ENCODE results near the gene NAA15. TPM values are rescaled to one million over a fixed set of nuclear protein-coding genes. Genes with fewer than 3 reads are reported as not detected.

Gene NAA15
- total and polyA plus RNA-seq, 2 experiments from 2014 or later, result 29.2 to 32.8 TPM

GRCh38 chr4:139333046-139333445 lies 31.7 kb downstream of the NAA15 start:
- WGBS, 2 experiments (ENCODE audit: low coverage in 1 of 2, low lambda C conversion rate in 2 of 2, missing lambda C conversion rate in 2 of 2), result 96 to 98% methylated on average over 2 of the region's 2 CpGs
- Histone ChIP-seq H3K4me2 (ENCODE audit: unreplicated experiment) (no peak overlapping the region), H3K27ac (no peak overlapping the region), H2AFZ (no peak overlapping the region), H3K9ac (no peak overlapping the region), H3K4me1 (ENCODE audit: insufficient read depth) (peaks cover 6% of the 10 kb centered on the region; the same call in 1 of the 2 replicates), H3K9me3 (ENCODE audit: low read depth) (no peaks in the 10 kb centered on the region), H4K20me1 (ENCODE audit: insufficient read depth) (0 out of 2 replicates have a peak, but pooled peaks cover 7% of the 10 kb centered on the region), H3K9me2 (ENCODE audit: insufficient read depth) (no peaks in the 10 kb centered on the region), H3K27me3 (replicated peaks; ENCODE audit: insufficient read depth) (no peaks in the 10 kb centered on the region), H3K4me3 (no peak overlapping the region), H3K79me2 (ENCODE audit: insufficient read depth) (peaks cover 97% of the 10 kb centered on the region), H3F3A (ENCODE audit: insufficient read depth) (peaks cover 14% of the 10 kb centered on the region; the same call in 1 of the 2 replicates), H3K36me3 (ENCODE audit: low read depth) (peaks cover 17% of the 10 kb centered on the region; the same call in 1 of the 2 replicates)
- in situ Hi-C loops (cut with MboI), result no loop called here
- no peak for TF ChIP-seq EZH2phosphoT487 (IDR thresholded peaks at IDR 0.05; ENCODE audit: insufficient read depth, low read depth)
- TF ChIP-seq EZH2 (IDR thresholded peaks at IDR 0.05; ENCODE audit: insufficient read depth, poor library complexity, severe bottlenecking), result no peak
- DNase-seq, result no peak

GRCh38 chr4:139337612-139338011 lies 36.3 kb downstream of the NAA15 start:
- Histone ChIP-seq H2AFZ (no peak overlapping the region), H3K36me3 (ENCODE audit: low read depth) (peaks cover 29% of the 10 kb centered on the region), H3K79me2 (ENCODE audit: insufficient read depth) (peaks cover 96% of the 10 kb centered on the region), H3K9me3 (ENCODE audit: low read depth) (no peaks in the 10 kb centered on the region), H3K4me2 (ENCODE audit: unreplicated experiment) (no peak overlapping the region), H3K4me1 (ENCODE audit: insufficient read depth) (no peaks in the 10 kb centered on the region), H3K27ac (no peak overlapping the region), H3K4me3 (no peak overlapping the region), H3K9me2 (ENCODE audit: insufficient read depth) (no peaks in the 10 kb centered on the region), H3K9ac (no peak overlapping the region), H3F3A (ENCODE audit: insufficient read depth) (peaks cover 5% of the 10 kb centered on the region; the same call in 1 of the 2 replicates), H3K27me3 (replicated peaks; ENCODE audit: insufficient read depth) (no peaks in the 10 kb centered on the region), H4K20me1 (ENCODE audit: insufficient read depth) (0 out of 2 replicates have a peak, but pooled peaks cover 7% of the 10 kb centered on the region)
- TF ChIP-seq EZH2phosphoT487 (IDR thresholded peaks at IDR 0.05; ENCODE audit: insufficient read depth, low read depth) (no peak), EZH2 (IDR thresholded peaks at IDR 0.05; ENCODE audit: insufficient read depth, poor library complexity, severe bottlenecking) (no peak)
- no peak for DNase-seq
- in situ Hi-C loops (cut with MboI), result no loop called here

- Histone ChIP-seq H3K4me3 (no peak overlapping the region), H3K79me2 (ENCODE audit: insufficient read depth) (peaks cover 46% of the 10 kb centered on the region), H3K9me3 (ENCODE audit: low read depth) (no peaks in the 10 kb centered on the region), H3K27ac (no peak overlapping the region), H4K20me1 (ENCODE audit: insufficient read depth) (no peaks in the 10 kb centered on the region), H3K36me3 (ENCODE audit: low read depth) (peaks cover 60% of the 10 kb centered on the region), H2AFZ (no peak overlapping the region), H3K9me2 (ENCODE audit: insufficient read depth) (no peaks in the 10 kb centered on the region), H3K9ac (no peak overlapping the region), H3F3A (ENCODE audit: insufficient read depth) (peaks cover 13% of the 10 kb centered on the region), H3K4me2 (ENCODE audit: unreplicated experiment) (no peak overlapping the region), H3K27me3 (replicated peaks; ENCODE audit: insufficient read depth) (no peaks in the 10 kb centered on the region), H3K4me1 (ENCODE audit: insufficient read depth) (no peaks in the 10 kb centered on the region)
- WGBS, 2 experiments (ENCODE audit: low coverage in 1 of 2, low lambda C conversion rate in 2 of 2, missing lambda C conversion rate in 2 of 2), result 97 to 98% methylated on average over 1 of the region's 1 CpG
- no peak for DNase-seq
- in situ Hi-C loops (cut with MboI), result no loop called here
- no peak for TF ChIP-seq EZH2 (IDR thresholded peaks at IDR 0.05; ENCODE audit: insufficient read depth, poor library complexity, severe bottlenecking)
- no peak for TF ChIP-seq EZH2phosphoT487 (IDR thresholded peaks at IDR 0.05; ENCODE audit: insufficient read depth, low read depth)
Observed at GRCh38 chr4:139361301-139361700, 60.0 kb downstream of the NAA15 start.

GRCh38 chr4:139367421-139368090 lies 66.3 kb downstream of the NAA15 start:
- no peak overlapping the region for H2AFZ ChIP-seq
- no peak overlapping the region for H3K4me3 ChIP-seq
- peaks cover 55% of the 10 kb centered on the region for H3K36me3 ChIP-seq (ENCODE audit: low read depth)
- H3K9me3 ChIP-seq (ENCODE audit: low read depth), result no peaks in the 10 kb centered on the region
- H3K4me1 ChIP-seq (ENCODE audit: insufficient read depth), result peaks cover 18% of the 10 kb centered on the region
- in situ Hi-C loops (cut with MboI), result no loop called here
- H4K20me1 ChIP-seq (ENCODE audit: insufficient read depth), result no peaks in the 10 kb centered on the region; the same call in 1 of the 2 replicates
- no peak overlapping the region for H3K9ac ChIP-seq
- TF ChIP-seq EZH2 (IDR thresholded peaks at IDR 0.05; ENCODE audit: insufficient read depth, poor library complexity, severe bottlenecking) (no peak), EZH2phosphoT487 (IDR thresholded peaks at IDR 0.05; ENCODE audit: insufficient read depth, low read depth) (no peak)
- peak; percentile 67 for DNase-seq
- no peaks in the 10 kb centered on the region for H3K9me2 ChIP-seq (ENCODE audit: insufficient read depth)
- no peak overlapping the region for H3K4me2 ChIP-seq (ENCODE audit: unreplicated experiment)
- no peaks in the 10 kb centered on the region for H3K27me3 ChIP-seq (replicated peaks; ENCODE audit: insufficient read depth)
- WGBS, 2 experiments (ENCODE audit: low coverage in 1 of 2, low lambda C conversion rate in 2 of 2, missing lambda C conversion rate in 2 of 2), result 32 to 42% methylated on average over 1 of the region's 1 CpG
- peak overlapping the region; percentile 61 for H3K27ac ChIP-seq
- peaks cover 28% of the 10 kb centered on the region for H3F3A ChIP-seq (ENCODE audit: insufficient read depth)
- H3K79me2 ChIP-seq (ENCODE audit: insufficient read depth), result peaks cover 65% of the 10 kb centered on the region
